CD4-positive, alpha-beta T cell (primary cell): ENCODE data around the gene GALNTL6. TPM values are rescaled to one million over a fixed set of nuclear protein-coding genes. Genes with fewer than 3 reads are reported as not detected.

Experiments
- ATAC-seq: fragments of 200-7000 bp; cut with Tn5 transposase; one replicate; pipeline ENCODE4 v1.10.0; 2022; ENCODE audit warnings: mild to moderate bottlenecking; ENCODE audit not compliant: poor library complexity
- CTCF ChIA-PET: fragments of 350-600 bp; sonication (Branson Sonifier 250); formaldehyde crosslinking; loops from one replicate; lab custom pipeline; 2021; ENCODE audit warnings: antibody characterized with exemption, inconsistent platforms; lab: Charles Lee
- POLR2A ChIA-PET: fragments of 350-600 bp; sonication (Branson Sonifier 250); formaldehyde crosslinking; loops from one replicate; lab custom pipeline; 2021; ENCODE audit warnings: antibody characterized with exemption, inconsistent platforms; lab: Charles Lee
- DNase-seq, 14 experiments: peaks; one replicate each; pipeline ENCODE4 v3.0.0-alpha.2; 2013 to 2020; ENCODE audit warnings: mixed read lengths in 2 of 14
- H3K27ac ChIP-seq, 2 donors: one replicate each; pipeline versions ENCODE4 v1.5.1 to v1.7.0; 2013; ENCODE audit warnings: low read length in 2 of 2, low read depth in 1 of 2, mild to moderate bottlenecking in 1 of 2
- H3K27me3 ChIP-seq, 2 experiments: 1 replicate in 1 of 2; 2 replicates in 1 of 2; pipeline versions ENCODE4 v1.6.1 to v1.7.0; 2013; ENCODE audit warnings: low read length in 2 of 2, control low read depth in 1 of 2, mild to moderate bottlenecking in 1 of 2, moderate library complexity in 1 of 2; ENCODE audit not compliant: insufficient read depth in 2 of 2, control insufficient read depth in 1 of 2
- H3K36me3 ChIP-seq: one replicate; pipeline ENCODE4 v1.6.1; 2013; ENCODE audit warnings: low read length, control low read depth; ENCODE audit not compliant: insufficient read depth
- H3K4me1 ChIP-seq: one replicate; pipeline ENCODE4 v1.6.1; 2013; ENCODE audit warnings: low read length, control low read depth; ENCODE audit not compliant: insufficient read depth
- H3K4me3 ChIP-seq: one replicate; pipeline ENCODE4 v1.5.1; 2013; ENCODE audit warnings: mild to moderate bottlenecking, low read length, moderate library complexity
- H3K9me3 ChIP-seq, 2 experiments: 1 replicate in 1 of 2; 2 replicates in 1 of 2; pipeline versions ENCODE4 v1.6.1 to v1.7.0; 2013; ENCODE audit warnings: low read length in 2 of 2, mild to moderate bottlenecking in 2 of 2, control low read depth in 1 of 2, moderate library complexity in 1 of 2; ENCODE audit not compliant: control insufficient read depth in 1 of 2, insufficient read depth in 1 of 2
- H3K27ac Mint-ChIP-seq: one replicate; pipeline ENCODE4 v1.8.0; 2020; ENCODE audit warnings: mixed read lengths
- H3K27me3 Mint-ChIP-seq: one replicate; pipeline ENCODE4 v1.8.0; 2021; ENCODE audit warnings: mixed read lengths
- H3K36me3 Mint-ChIP-seq: one replicate; pipeline ENCODE4 v1.8.0; 2021; ENCODE audit warnings: low read depth, mixed read lengths
- H3K4me1 Mint-ChIP-seq: one replicate; pipeline ENCODE4 v1.8.0; 2021; ENCODE audit warnings: low read depth, mixed read lengths
- H3K4me3 Mint-ChIP-seq: one replicate; pipeline ENCODE4 v1.8.0; 2020; ENCODE audit warnings: mild to moderate bottlenecking, mixed read lengths
- H3K9me3 Mint-ChIP-seq: one replicate; pipeline ENCODE4 v1.8.0; 2020; ENCODE audit warnings: mixed read lengths
- CTCF ChIP-seq: fragments of 200-600 bp; IDR thresholded peaks from one replicate; pipeline ENCODE4 v1.8.0; 2022; ENCODE audit warnings: antibody characterized with exemption, mild to moderate bottlenecking
- intact Hi-C, 2 experiments: fragments of 100-400 bp; cut with DNase I in 1 of 2; cut with micrococcal nuclease in 1 of 2; formaldehyde crosslinking; loops; one replicate each; pipeline versions ENCODE4 v1.15.1 to v1.9.0; 2023 to 2025; cut with DNase I, micrococcal nuclease
- total RNA-seq, 174 experiments: library from RNA in 2 of 174; stranded (reverse) in 2 of 174; gene quantifications; one replicate each; pipeline ENCODE4 v1.2.3 and lab custom pipeline; 2021 to 2026

The GALNTL6 gene
- total RNA-seq, 2 experiments from 2014 or later = not detected

GRCh38 chr4:171779301-171779700, 33.9 kb upstream of the GALNTL6 start:
- Histone ChIP-seq H3K4me3 (no peak overlapping the region), H3K4me1 (no peaks in the 10 kb centered on the region), H3K36me3 (no peaks in the 10 kb centered on the region), H3K27ac (no peak overlapping the region), H3K27me3 (no peaks in the 10 kb centered on the region), H3K9me3 (peaks cover 4 to 5% of the 10 kb centered on the region in 2 experiments)
- Mint-ChIP-seq H3K27me3 (no peaks in the 10 kb centered on the region), H3K36me3 (no peaks in the 10 kb centered on the region), H3K27ac (no peak overlapping the region), H3K4me3 (no peak overlapping the region), H3K4me1 (no peaks in the 10 kb centered on the region), H3K9me3 (peaks cover 24% of the 10 kb centered on the region)
- DNase-seq (no peak), ATAC-seq (no peak)
- POLR2A ChIA-PET = no interaction called here
- CTCF ChIA-PET = no interaction called here
- TF ChIP-seq CTCF = no peak
- intact Hi-C loops = no loop called here

- no peaks in the 10 kb centered on the region for H3K36me3 Mint-ChIP-seq
- H3K27ac Mint-ChIP-seq = no peak overlapping the region
- ATAC-seq (no peak), DNase-seq (no peak)
- H3K4me3 Mint-ChIP-seq = no peak overlapping the region
- H3K9me3 ChIP-seq = peaks cover 0 to 4% of the 10 kb centered on the region in 2 experiments
- ChIA-PET POLR2A (no interaction called here), CTCF (no interaction called here)
- no peaks in the 10 kb centered on the region for H3K4me1 Mint-ChIP-seq
- H3K27ac ChIP-seq = no peak overlapping the region
- H3K36me3 ChIP-seq = no peaks in the 10 kb centered on the region
- H3K4me3 ChIP-seq = no peak overlapping the region
- H3K9me3 Mint-ChIP-seq = peaks cover 19% of the 10 kb centered on the region
- H3K4me1 ChIP-seq = no peaks in the 10 kb centered on the region
- no peak for TF ChIP-seq CTCF
- intact Hi-C loops = no loop called here
- no peaks in the 10 kb centered on the region for H3K27me3 Mint-ChIP-seq
- H3K27me3 ChIP-seq = no peaks in the 10 kb centered on the region
These were observed 27.8 kb upstream of the GALNTL6 start for GRCh38 chr4:171785388-171785787.

GRCh38 chr4:171793723-171794122, 19.5 kb upstream of the GALNTL6 start:
- no peaks in the 10 kb centered on the region for H3K36me3 ChIP-seq
- intact Hi-C loops = no loop called here
- no peak overlapping the region for H3K27ac Mint-ChIP-seq
- DNase-seq = no peak
- H3K9me3 Mint-ChIP-seq = peaks cover 7% of the 10 kb centered on the region
- ATAC-seq = no peak
- no peaks in the 10 kb centered on the region for H3K27me3 ChIP-seq
- H3K4me3 ChIP-seq = no peak overlapping the region
- H3K9me3 ChIP-seq = peaks cover 0 to 3% of the 10 kb centered on the region in 2 experiments
- TF ChIP-seq CTCF = no peak
- H3K27ac ChIP-seq = no peak overlapping the region
- H3K36me3 Mint-ChIP-seq = no peaks in the 10 kb centered on the region
- POLR2A ChIA-PET = no interaction called here
- H3K27me3 Mint-ChIP-seq = no peaks in the 10 kb centered on the region
- no peak overlapping the region for H3K4me3 Mint-ChIP-seq
- H3K4me1 ChIP-seq = no peaks in the 10 kb centered on the region
- H3K4me1 Mint-ChIP-seq = no peaks in the 10 kb centered on the region
- CTCF ChIA-PET = no interaction called here
